ENCODE data around the gene SNRPA1.

DNA sequence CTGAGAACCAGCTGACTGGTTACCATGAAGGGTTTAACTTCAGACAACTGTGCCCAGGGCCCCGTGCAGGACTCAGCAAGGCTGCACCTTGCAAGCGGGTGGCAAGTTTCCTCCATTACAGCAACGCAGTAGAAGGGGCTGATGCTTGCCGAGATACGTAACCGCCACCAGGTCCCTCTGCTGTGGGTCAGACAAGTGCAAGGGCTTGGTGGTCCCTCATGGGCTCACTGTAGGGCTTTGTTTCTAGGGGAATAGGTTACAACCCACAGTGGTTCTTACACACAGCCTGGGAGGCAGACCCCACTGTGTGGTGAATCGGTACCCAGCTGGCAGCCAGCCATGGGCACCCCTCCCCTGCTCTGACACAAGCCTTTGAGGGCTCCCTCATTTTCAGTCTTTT is 15.5 kb upstream of the SNRPA1 start:
- TF ChIP-seq, protein P1, sequence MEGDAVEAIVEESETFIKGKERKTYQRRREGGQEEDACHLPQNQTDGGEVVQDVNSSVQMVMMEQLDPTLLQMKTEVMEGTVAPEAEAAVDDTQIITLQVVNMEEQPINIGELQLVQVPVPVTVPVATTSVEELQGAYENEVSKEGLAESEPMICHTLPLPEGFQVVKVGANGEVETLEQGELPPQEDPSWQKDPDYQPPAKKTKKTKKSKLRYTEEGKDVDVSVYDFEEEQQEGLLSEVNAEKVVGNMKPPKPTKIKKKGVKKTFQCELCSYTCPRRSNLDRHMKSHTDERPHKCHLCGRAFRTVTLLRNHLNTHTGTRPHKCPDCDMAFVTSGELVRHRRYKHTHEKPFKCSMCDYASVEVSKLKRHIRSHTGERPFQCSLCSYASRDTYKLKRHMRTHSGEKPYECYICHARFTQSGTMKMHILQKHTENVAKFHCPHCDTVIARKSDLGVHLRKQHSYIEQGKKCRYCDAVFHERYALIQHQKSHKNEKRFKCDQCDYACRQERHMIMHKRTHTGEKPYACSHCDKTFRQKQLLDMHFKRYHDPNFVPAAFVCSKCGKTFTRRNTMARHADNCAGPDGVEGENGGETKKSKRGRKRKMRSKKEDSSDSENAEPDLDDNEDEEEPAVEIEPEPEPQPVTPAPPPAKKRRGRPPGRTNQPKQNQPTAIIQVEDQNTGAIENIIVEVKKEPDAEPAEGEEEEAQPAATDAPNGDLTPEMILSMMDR (IDR thresholded peaks at IDR 0.05 in 2 of 3, conservative IDR thresholded peaks at IDR 0.05 in 1 of 3; ENCODE audit: insufficient read depth in 2 of 3, low read depth in 1 of 3, low read length in 3 of 3), result no peak
- TF ChIP-seq CBX2 (IDR thresholded peaks at IDR 0.05; ENCODE audit: insufficient read depth, low read length, poor library complexity, severe bottlenecking), result no peak
- TF ChIP-seq, protein P2, sequence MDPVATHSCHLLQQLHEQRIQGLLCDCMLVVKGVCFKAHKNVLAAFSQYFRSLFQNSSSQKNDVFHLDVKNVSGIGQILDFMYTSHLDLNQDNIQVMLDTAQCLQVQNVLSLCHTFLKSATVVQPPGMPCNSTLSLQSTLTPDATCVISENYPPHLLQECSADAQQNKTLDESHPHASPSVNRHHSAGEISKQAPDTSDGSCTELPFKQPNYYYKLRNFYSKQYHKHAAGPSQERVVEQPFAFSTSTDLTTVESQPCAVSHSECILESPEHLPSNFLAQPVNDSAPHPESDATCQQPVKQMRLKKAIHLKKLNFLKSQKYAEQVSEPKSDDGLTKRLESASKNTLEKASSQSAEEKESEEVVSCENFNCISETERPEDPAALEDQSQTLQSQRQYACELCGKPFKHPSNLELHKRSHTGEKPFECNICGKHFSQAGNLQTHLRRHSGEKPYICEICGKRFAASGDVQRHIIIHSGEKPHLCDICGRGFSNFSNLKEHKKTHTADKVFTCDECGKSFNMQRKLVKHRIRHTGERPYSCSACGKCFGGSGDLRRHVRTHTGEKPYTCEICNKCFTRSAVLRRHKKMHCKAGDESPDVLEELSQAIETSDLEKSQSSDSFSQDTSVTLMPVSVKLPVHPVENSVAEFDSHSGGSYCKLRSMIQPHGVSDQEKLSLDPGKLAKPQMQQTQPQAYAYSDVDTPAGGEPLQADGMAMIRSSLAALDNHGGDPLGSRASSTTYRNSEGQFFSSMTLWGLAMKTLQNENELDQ (CRISPR knock-in tag; IDR thresholded peaks at IDR 0.05; ENCODE audit: borderline replicate concordance), result no peak
- TF ChIP-seq, protein P3, sequence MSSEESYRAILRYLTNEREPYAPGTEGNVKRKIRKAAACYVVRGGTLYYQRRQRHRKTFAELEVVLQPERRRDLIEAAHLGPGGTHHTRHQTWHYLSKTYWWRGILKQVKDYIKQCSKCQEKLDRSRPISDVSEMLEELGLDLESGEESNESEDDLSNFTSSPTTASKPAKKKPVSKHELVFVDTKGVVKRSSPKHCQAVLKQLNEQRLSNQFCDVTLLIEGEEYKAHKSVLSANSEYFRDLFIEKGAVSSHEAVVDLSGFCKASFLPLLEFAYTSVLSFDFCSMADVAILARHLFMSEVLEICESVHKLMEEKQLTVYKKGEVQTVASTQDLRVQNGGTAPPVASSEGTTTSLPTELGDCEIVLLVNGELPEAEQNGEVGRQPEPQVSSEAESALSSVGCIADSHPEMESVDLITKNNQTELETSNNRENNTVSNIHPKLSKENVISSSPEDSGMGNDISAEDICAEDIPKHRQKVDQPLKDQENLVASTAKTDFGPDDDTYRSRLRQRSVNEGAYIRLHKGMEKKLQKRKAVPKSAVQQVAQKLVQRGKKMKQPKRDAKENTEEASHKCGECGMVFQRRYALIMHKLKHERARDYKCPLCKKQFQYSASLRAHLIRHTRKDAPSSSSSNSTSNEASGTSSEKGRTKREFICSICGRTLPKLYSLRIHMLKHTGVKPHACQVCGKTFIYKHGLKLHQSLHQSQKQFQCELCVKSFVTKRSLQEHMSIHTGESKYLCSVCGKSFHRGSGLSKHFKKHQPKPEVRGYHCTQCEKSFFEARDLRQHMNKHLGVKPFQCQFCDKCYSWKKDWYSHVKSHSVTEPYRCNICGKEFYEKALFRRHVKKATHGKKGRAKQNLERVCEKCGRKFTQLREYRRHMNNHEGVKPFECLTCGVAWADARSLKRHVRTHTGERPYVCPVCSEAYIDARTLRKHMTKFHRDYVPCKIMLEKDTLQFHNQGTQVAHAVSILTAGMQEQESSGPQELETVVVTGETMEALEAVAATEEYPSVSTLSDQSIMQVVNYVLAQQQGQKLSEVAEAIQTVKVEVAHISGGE (CRISPR knock-in tag; IDR thresholded peaks at IDR 0.05), result no peak
- TF ChIP-seq, protein P4, sequence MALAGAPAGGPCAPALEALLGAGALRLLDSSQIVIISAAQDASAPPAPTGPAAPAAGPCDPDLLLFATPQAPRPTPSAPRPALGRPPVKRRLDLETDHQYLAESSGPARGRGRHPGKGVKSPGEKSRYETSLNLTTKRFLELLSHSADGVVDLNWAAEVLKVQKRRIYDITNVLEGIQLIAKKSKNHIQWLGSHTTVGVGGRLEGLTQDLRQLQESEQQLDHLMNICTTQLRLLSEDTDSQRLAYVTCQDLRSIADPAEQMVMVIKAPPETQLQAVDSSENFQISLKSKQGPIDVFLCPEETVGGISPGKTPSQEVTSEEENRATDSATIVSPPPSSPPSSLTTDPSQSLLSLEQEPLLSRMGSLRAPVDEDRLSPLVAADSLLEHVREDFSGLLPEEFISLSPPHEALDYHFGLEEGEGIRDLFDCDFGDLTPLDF (CRISPR knock-in tag; IDR thresholded peaks at IDR 0.05), result no peak
- TF ChIP-seq TCF7L2 (IDR thresholded peaks at IDR 0.05; ENCODE audit: low read depth, low read length), result no peak
- TF ChIP-seq NFIC (IDR thresholded peaks at IDR 0.05), result no peak
- no peak for TF ChIP-seq FOS (IDR thresholded peaks at IDR 0.05; ENCODE audit: extremely low read depth, insufficient read length)
- TF ChIP-seq CBFB (CRISPR knock-in tag; IDR thresholded peaks at IDR 0.05), result no peak
- no peak for TF ChIP-seq IFI16 (CRISPR knock-in tag; IDR thresholded peaks at IDR 0.05)
- TF ChIP-seq SOX6 (IDR thresholded peaks at IDR 0.05), result no peak
- no peak for TF ChIP-seq ZNF316 (IDR thresholded peaks at IDR 0.05)

All from K562 (cell line).